B cell (primary cell): Measurements from ENCODE around the gene RNU5B-1. TPM values are rescaled to one million over a fixed set of nuclear protein-coding genes. Genes with fewer than 3 reads are reported as not detected.

ENCODE experiments used
- ATAC-seq: fragments of 200-7000 bp; cut with Tn5 transposase; one replicate; pipeline ENCODE4 v1.10.0; 2021; ENCODE audit warnings: low read depth, mild to moderate bottlenecking, moderate number of reproducible peaks, moderate library complexity
- CTCF ChIA-PET: fragments of 350-600 bp; sonication (Branson Sonifier 250); formaldehyde crosslinking; loops from one replicate; lab custom pipeline; 2021; ENCODE audit warnings: antibody characterized with exemption, inconsistent platforms; lab: Charles Lee
- POLR2A ChIA-PET: fragments of 350-600 bp; sonication (Branson Sonifier 250); formaldehyde crosslinking; loops from one replicate; lab custom pipeline; 2021; ENCODE audit warnings: antibody characterized with exemption; lab: Charles Lee
- DNase-seq: peaks from one replicate; pipeline ENCODE4 v3.0.0; 2013
- H2AFZ ChIP-seq: 2 replicates; pipeline ENCODE4 v1.6.1; 2012; ENCODE audit warnings: mild to moderate bottlenecking, low read depth, low read length; ENCODE audit not compliant: insufficient read depth, poor library complexity, severe bottlenecking
- H3K27ac ChIP-seq, 2 donors: 1 replicate in 1 of 2; 2 replicates in 1 of 2; pipeline ENCODE4 v1.5.1; 2012 to 2013; ENCODE audit warnings: low read length in 2 of 2, mild to moderate bottlenecking in 2 of 2, moderate library complexity in 1 of 2
- H3K27me3 ChIP-seq, 4 experiments: fragments of 200-600 bp in 1 of 4; sonication (generic) in 1 of 4; replicated peaks in 1 of 4; 1 replicate in 2 of 4; 2 replicates in 2 of 4; pipeline versions ENCODE4 v1.6.1 to v1.7.0; 2013 to 2016; ENCODE audit warnings: low read length in 3 of 4, mild to moderate bottlenecking in 2 of 4, mixed read lengths in 1 of 4, moderate library complexity in 1 of 4; ENCODE audit not compliant: insufficient read depth in 4 of 4, control insufficient read depth in 3 of 4; ENCODE audit errors: control extremely low read depth in 1 of 4
- H3K36me3 ChIP-seq, 2 experiments: replicated peaks in 1 of 2; 1 replicate in 1 of 2; 2 replicates in 1 of 2; pipeline versions ENCODE4 v1.6.1 to v1.7.1; 2013; ENCODE audit warnings: low read length in 1 of 2; ENCODE audit not compliant: insufficient read depth in 2 of 2, control insufficient read depth in 1 of 2; ENCODE audit errors: control extremely low read depth in 1 of 2, extremely low read depth in 1 of 2
- H3K4me1 ChIP-seq, 2 donors: fragments of 200-600 bp in 1 of 2; sonication (generic) in 1 of 2; 1 replicate in 1 of 2; 2 replicates in 1 of 2; pipeline versions ENCODE4 v1.5.1 to v1.6.1; 2013 to 2017; ENCODE audit warnings: low read length in 2 of 2; ENCODE audit not compliant: control insufficient read depth in 2 of 2, insufficient read depth in 2 of 2
- H3K4me2 ChIP-seq: replicated peaks from 2 replicates; pipeline ENCODE3; 2012; ENCODE audit warnings: mild to moderate bottlenecking, low read depth, low read length; ENCODE audit not compliant: poor library complexity, severe bottlenecking
- H3K4me3 ChIP-seq, 5 experiments: fragments of 200-600 bp in 1 of 5; sonication (generic) in 1 of 5; 1 replicate in 3 of 5; 2 replicates in 2 of 5; pipeline versions ENCODE4 v1.5.1 to v1.7.0; 2011 to 2016; ENCODE audit warnings: low read length in 4 of 5, mild to moderate bottlenecking in 4 of 5, low read depth in 2 of 5, control low read depth in 1 of 5, moderate library complexity in 1 of 5; ENCODE audit not compliant: insufficient read depth in 1 of 5; ENCODE audit errors: control extremely low read depth in 1 of 5, extremely low read depth in 1 of 5
- H3K79me2 ChIP-seq: fragments of 200-600 bp; sonication (generic); one replicate; pipeline ENCODE4 v1.6.0; 2016; ENCODE audit warnings: low read length; ENCODE audit not compliant: control insufficient read depth, insufficient read depth
- H3K9ac ChIP-seq: fragments of 200-600 bp; sonication (generic); 2 replicates; pipeline ENCODE4 v1.6.1; 2017; ENCODE audit warnings: mild to moderate bottlenecking, low read length, moderate library complexity
- H3K9me3 ChIP-seq, 3 donors: one replicate each; pipeline versions ENCODE4 v1.6.1 to v1.7.1; 2013; ENCODE audit warnings: low read length in 2 of 3; ENCODE audit not compliant: control insufficient read depth in 2 of 3, insufficient read depth in 1 of 3; ENCODE audit errors: control extremely low read depth in 1 of 3
- H4K20me1 ChIP-seq: 2 replicates; pipeline ENCODE4 v1.6.0; 2012; ENCODE audit warnings: mild to moderate bottlenecking, low read length; ENCODE audit not compliant: insufficient read depth, control insufficient read depth, poor library complexity, severe bottlenecking
- H3K27ac Mint-ChIP-seq: one replicate; pipeline ENCODE4 v1.8.0; 2021; ENCODE audit warnings: mixed read lengths
- H3K27me3 Mint-ChIP-seq: one replicate; pipeline ENCODE4 v1.8.0; 2021; ENCODE audit warnings: mixed read lengths
- H3K4me1 Mint-ChIP-seq: one replicate; pipeline ENCODE4 v1.8.0; 2021; ENCODE audit warnings: mixed read lengths
- H3K4me3 Mint-ChIP-seq: one replicate; pipeline ENCODE4 v1.8.0; 2021; ENCODE audit warnings: mixed read lengths
- H3K9me3 Mint-ChIP-seq: one replicate; pipeline ENCODE4 v1.8.0; 2022; ENCODE audit warnings: mixed read lengths; ENCODE audit not compliant: insufficient read depth
- CTCF ChIP-seq: fragments of 200-600 bp; IDR thresholded peaks from one replicate; pipeline ENCODE4 v1.8.0; 2022; ENCODE audit warnings: antibody characterized with exemption, mild to moderate bottlenecking
- EZH2 ChIP-seq: IDR thresholded peaks from 2 replicates; pipeline ENCODE4 v1.6.1; 2012; ENCODE audit warnings: borderline replicate concordance, low read depth, mild to moderate bottlenecking, moderate library complexity, low read length; ENCODE audit not compliant: insufficient read depth, poor library complexity, severe bottlenecking
- WGBS: methylation state at CpG from one replicate; pipeline ENCODE4 v1.1.5; 2013; ENCODE audit warnings: missing lambda C conversion rate; ENCODE audit not compliant: insufficient coverage; 5-methylcytosine and 5-hydroxymethylcytosine counted together
- intact Hi-C: fragments of 100-400 bp; cut with micrococcal nuclease; formaldehyde crosslinking; loops from one replicate; pipeline ENCODE4 v1.10.0; 2022
- polyA plus RNA-seq: library from polyadenylated mRNA; depleted of rRNA; stranded (reverse); fragments of >200 nt; gene quantifications from 2 replicates; pipeline ENCODE4 v1.2.3, GENCODE V29; 2012
- total RNA-seq, 2 donors: library from RNA; stranded (reverse); fragments of 120-200 nt in 1 of 2; gene quantifications; 1 replicate in 1 of 2; 2 replicates in 1 of 2; pipeline versions ENCODE4 v1.2.3 to v1.2.4, GENCODE V29; 2013 to 2022

Gene RNU5B-1
- total and polyA plus RNA-seq, 2 donors (not counting 1 experiment from before 2014, with no cell fraction given): 21.7 TPM; not detected in 1

- TF ChIP-seq EZH2: no peak
- no peak for TF ChIP-seq CTCF
- Mint-ChIP-seq H3K4me1 (peaks cover 5% of the 10 kb centered on the region), H3K27me3 (peaks cover 8% of the 10 kb centered on the region), H3K4me3 (no peak overlapping the region), H3K27ac (no peak overlapping the region), H3K9me3 (no peaks in the 10 kb centered on the region)
- peaks cover 0 to 8% of the 10 kb centered on the region in 2 donors for H3K4me1 ChIP-seq
- H3K27ac ChIP-seq: no peak overlapping the region
- H3K36me3 ChIP-seq: no peaks in the 10 kb centered on the region
- no peaks in the 10 kb centered on the region for H4K20me1 ChIP-seq
- H3K9ac ChIP-seq: no peak overlapping the region
- ChIA-PET CTCF (interaction anchor here (1.1 to 1.4 kb wide), 2 partner anchors 8 to 11 kb away, joined by 3 read pairs; no protein-coding TSS in a partner anchor), POLR2A (no interaction called here)
- WGBS: 95% methylated on average over 13 of the region's 21 CpGs
- peaks cover 0 to 9% (median 0%) of the 10 kb centered on the region in 3 donors for H3K9me3 ChIP-seq
- H3K4me3 ChIP-seq: no peak overlapping the region
- DNase-seq: no peak
- intact Hi-C loops: no loop called here
- no peak overlapping the region for H2AFZ ChIP-seq
- no peak overlapping the region for H3K4me2 ChIP-seq
- peaks cover 0 to 12% (median 0%) of the 10 kb centered on the region in 4 experiments for H3K27me3 ChIP-seq
- ATAC-seq: no peak
- H3K79me2 ChIP-seq: no peaks in the 10 kb centered on the region
Measured at GRCh38 chr15:65329288-65329983, 25.0 kb downstream of the RNU5B-1 start.
